Ascending aorta (tissue), 2 donors: ENCODE data around the gene LYST. TPM values are rescaled to one million over a fixed set of nuclear protein-coding genes. Genes with fewer than 3 reads are reported as not detected.
"Not testable (repeated sequence)": the region's sequence is repeated elsewhere in the genome, so short reads cannot be mapped to it uniquely, and the experiment has no call there.

Source experiments
- DNase-seq, 2 donors: peaks; one replicate each; pipeline ENCODE4 v3.0.0-alpha.2; 2019; ENCODE audit warnings: low spot score in 2 of 2
- H3K27ac ChIP-seq, 2 donors: fragments of 200-600 bp; sonication (generic); one replicate each; pipeline ENCODE4 v1.5.1; 2016 to 2017; ENCODE audit warnings: mild to moderate bottlenecking in 1 of 2
- H3K27me3 ChIP-seq: fragments of 200-600 bp; sonication (generic); one replicate; pipeline ENCODE4 v1.5.1; 2017
- H3K36me3 ChIP-seq, 2 donors: fragments of 200-600 bp; sonication (generic); one replicate each; pipeline ENCODE4 v1.5.1; 2016
- H3K4me1 ChIP-seq, 2 donors: fragments of 200-600 bp; sonication (generic); one replicate each; pipeline ENCODE4 v1.5.1; 2016 to 2017; ENCODE audit warnings: mild to moderate bottlenecking in 1 of 2
- H3K4me3 ChIP-seq, 2 donors: fragments of 200-600 bp; sonication (generic); one replicate each; pipeline ENCODE4 v1.5.1; 2016 to 2017; ENCODE audit warnings: mild to moderate bottlenecking in 1 of 2
- H3K9me3 ChIP-seq, 2 donors: fragments of 200-600 bp; sonication (generic); one replicate each; pipeline ENCODE4 v1.5.1; 2016
- intact Hi-C: fragments of 100-400 bp; cut with DNase I; formaldehyde crosslinking; loops from one replicate; pipeline ENCODE4 v1.15.1; 2023
- total RNA-seq: library from RNA; depleted of rRNA; stranded (reverse); fragments of >200 nt; gene quantifications from one replicate; pipeline ENCODE4 v1.1.0, GENCODE V29; 2016
- TF ChIP-seq, protein P1 (sequence below), 3 experiments: fragments of 200-600 bp in 2 of 3; fragments of 450-650 bp in 1 of 3; sonication (generic) in 2 of 3; IDR thresholded peaks; one replicate each; pipeline ENCODE4 v1.5.1; 2016 to 2019; ENCODE audit warnings: antibody characterized with exemption in 3 of 3, mild to moderate bottlenecking in 1 of 3, moderate library complexity in 1 of 3

Gene LYST
- total RNA-seq, 1 donor from 2014 or later: 169 TPM

DNA sequence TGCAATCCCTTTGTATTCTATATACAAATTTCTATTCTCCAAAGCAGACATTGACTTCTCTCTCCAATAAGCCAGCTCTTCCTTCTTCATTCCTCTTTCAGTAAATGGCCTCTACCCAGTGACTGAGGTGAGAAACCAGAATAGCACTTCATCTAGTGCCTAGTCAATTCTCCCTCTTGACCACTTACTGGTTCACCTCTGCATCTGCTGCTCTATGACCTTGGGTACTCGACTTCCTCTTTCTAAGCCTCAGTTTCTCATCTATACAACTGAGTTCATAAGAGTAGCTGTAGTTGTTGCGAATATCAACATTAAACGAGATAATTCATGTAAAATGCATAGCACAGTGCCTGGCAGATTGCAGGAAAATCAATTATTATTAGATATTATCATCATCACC is 12.4 kb downstream of the LYST start:
- H3K4me1 ChIP-seq: peaks cover 0 to 4% of the 10 kb centered on the region in 2 donors
- no peak overlapping the region for H3K4me3 ChIP-seq
- no peaks in the 10 kb centered on the region for H3K27me3 ChIP-seq
- DNase-seq: no peak
- no peaks in the 10 kb centered on the region for H3K36me3 ChIP-seq
- intact Hi-C loops: no loop called here
- TF ChIP-seq, protein P1, sequence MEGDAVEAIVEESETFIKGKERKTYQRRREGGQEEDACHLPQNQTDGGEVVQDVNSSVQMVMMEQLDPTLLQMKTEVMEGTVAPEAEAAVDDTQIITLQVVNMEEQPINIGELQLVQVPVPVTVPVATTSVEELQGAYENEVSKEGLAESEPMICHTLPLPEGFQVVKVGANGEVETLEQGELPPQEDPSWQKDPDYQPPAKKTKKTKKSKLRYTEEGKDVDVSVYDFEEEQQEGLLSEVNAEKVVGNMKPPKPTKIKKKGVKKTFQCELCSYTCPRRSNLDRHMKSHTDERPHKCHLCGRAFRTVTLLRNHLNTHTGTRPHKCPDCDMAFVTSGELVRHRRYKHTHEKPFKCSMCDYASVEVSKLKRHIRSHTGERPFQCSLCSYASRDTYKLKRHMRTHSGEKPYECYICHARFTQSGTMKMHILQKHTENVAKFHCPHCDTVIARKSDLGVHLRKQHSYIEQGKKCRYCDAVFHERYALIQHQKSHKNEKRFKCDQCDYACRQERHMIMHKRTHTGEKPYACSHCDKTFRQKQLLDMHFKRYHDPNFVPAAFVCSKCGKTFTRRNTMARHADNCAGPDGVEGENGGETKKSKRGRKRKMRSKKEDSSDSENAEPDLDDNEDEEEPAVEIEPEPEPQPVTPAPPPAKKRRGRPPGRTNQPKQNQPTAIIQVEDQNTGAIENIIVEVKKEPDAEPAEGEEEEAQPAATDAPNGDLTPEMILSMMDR (IDR thresholded peaks at IDR 0.05): no peak
- H3K9me3 ChIP-seq: no peaks in the 10 kb centered on the region
- H3K27ac ChIP-seq: no peak overlapping the region

DNA sequence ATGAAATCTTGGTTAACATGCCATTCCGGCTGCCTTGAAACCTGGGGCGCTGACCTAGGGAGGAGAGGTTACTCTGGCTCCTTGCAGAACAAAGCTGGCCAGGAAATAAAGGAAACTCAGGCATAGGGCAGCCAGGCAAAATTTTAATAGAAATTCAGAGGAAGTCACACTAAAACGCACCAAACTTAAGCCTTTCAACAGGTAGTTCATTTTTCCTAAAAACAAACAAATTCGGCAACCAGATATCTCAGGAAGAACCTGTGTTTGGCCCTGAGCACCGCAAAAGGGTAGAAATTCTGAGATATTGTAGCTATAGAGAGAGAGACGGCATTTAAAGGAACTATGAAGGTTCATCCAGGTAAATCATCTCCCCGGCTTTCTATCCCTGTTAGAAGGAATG is 13.1 kb downstream of the LYST start:
- Histone ChIP-seq H3K27me3 (no peaks in the 10 kb centered on the region), H3K36me3 (no peaks in the 10 kb centered on the region), H3K4me1 (peaks cover 0 to 4% of the 10 kb centered on the region in 2 donors), H3K4me3 (no peak overlapping the region), H3K9me3 (no peaks in the 10 kb centered on the region), H3K27ac (no peak overlapping the region)
- TF ChIP-seq, protein P1 (IDR thresholded peaks at IDR 0.05): no peak
- intact Hi-C loops: no loop called here
- no peak for DNase-seq

DNA sequence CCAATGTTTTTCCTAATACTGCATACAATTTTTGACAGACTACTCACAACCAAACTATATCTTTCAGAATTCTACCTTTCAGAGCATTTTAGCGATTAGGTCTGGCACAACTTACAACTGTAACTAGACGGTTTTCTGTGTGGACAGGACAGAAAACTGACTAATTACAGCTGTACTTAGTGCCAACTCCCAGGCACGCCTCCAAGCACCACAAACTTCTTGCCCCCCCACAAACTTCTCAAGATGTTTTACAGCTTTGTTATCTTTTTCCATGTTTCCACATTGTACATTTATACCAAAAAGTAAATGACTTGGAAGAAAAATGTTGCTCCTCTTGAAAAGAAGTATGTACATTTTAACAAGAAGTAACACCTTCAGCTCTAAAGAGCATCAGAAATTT is 13.8 kb downstream of the LYST start:
- Histone ChIP-seq H3K27ac (no peak overlapping the region), H3K4me3 (no peak overlapping the region), H3K9me3 (no peaks in the 10 kb centered on the region), H3K4me1 (peaks cover 0 to 4% of the 10 kb centered on the region in 2 donors), H3K36me3 (no peaks in the 10 kb centered on the region), H3K27me3 (no peaks in the 10 kb centered on the region)
- intact Hi-C loops: no loop called here
- DNase-seq: no peak
- TF ChIP-seq, protein P1 (IDR thresholded peaks at IDR 0.05): no peak

DNA sequence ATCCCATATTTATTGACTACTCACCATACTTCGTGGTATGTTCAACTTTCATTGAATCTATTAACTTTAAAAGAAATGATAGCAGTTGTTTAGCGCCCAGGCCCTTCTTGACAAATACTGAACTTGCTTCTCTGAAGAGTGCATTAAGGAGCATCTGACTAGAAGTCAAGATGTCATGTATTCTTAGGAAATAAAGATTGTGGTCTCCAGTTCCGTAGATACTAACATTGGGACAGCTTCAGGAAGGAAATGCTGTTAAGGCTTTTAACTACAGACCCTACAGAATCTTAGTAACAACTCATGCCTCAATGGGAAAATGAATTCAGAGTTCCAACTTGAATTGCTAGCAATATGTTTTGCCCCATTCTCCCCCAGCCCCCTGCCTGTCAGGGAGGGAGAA is 14.8 kb downstream of the LYST start:
- Histone ChIP-seq H3K9me3 (peaks cover 0 to 2% of the 10 kb centered on the region in 2 donors), H3K27me3 (no peaks in the 10 kb centered on the region), H3K4me3 (no peak overlapping the region), H3K4me1 (peaks cover 0 to 4% of the 10 kb centered on the region in 2 donors), H3K27ac (no peak overlapping the region), H3K36me3 (no peaks in the 10 kb centered on the region)
- intact Hi-C loops: no loop called here
- TF ChIP-seq, protein P1 (IDR thresholded peaks at IDR 0.05): no peak
- no peak for DNase-seq

DNA sequence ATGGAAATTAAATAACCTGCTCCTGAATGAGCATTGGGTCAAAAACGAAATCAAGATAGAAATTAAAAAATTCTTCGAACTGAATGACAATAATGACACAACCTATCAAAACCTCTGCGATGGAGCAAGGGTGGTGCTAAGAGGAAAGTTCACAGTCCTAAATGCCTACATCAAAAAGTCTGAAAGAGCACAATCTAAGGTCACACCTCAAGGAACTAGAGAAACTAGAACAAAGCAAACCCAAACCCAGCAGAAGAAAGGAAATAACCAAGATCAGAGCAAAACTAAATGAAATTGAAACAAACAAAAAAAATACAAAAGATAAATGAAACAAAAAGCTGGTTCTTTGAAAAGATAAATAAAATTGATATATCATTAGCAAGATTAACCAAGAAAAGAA is 18.5 kb downstream of the LYST start:
- H3K27me3 ChIP-seq, intact Hi-C loops, H3K27ac ChIP-seq, H3K36me3 ChIP-seq, H3K9me3 ChIP-seq, H3K4me3 ChIP-seq, DNase-seq: not testable (repeated sequence)
- peaks cover 3 to 14% of the 10 kb centered on the region in 2 donors for H3K4me1 ChIP-seq

DNA sequence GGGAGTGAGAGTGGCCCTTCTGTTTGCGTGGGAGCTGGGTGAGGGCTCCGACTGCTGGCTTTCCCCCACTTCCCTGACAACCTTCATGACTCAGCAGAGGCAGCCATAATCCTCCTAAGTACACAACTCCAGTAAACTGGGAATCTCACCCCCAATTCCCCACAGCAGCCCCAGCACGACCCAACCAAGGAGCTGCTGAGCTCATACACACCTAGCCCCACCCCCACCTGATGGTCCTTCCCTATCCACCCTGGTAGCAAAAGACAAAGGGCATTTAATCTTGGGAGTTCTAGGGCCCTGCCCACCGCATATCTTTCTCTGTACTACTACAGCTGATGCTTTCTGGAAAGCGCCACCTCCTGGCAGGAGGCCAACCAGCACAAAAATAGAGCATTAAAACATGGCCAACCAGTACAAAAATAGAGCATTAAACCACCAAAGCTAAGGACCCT is 21.0 kb downstream of the LYST start:
- intact Hi-C loops, DNase-seq, H3K4me3 ChIP-seq, H3K4me1 ChIP-seq, H3K9me3 ChIP-seq, H3K27me3 ChIP-seq, H3K36me3 ChIP-seq: not testable (repeated sequence)
- H3K27ac ChIP-seq: peak overlapping the region in 1 of 2 donors; percentile 3

DNA sequence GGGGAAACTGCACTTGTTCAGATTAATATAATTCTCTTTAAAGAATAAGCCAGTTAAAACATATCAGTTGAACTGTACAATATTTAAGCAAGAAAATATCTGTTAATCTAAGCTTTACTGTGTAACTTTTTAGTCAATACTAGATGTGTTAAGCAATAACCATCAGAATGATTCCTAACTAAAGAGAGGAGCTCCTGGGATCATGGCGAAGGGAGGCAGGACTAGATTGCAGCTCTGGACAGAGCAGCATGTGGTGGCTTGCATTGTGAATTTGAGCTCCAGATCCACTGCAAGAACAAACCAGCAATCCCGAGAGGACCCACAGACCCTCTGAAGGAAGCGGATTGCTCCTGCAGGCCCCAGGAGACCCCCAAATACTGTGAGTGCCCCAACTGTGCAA is 21.9 kb downstream of the LYST start:
- Histone ChIP-seq H3K36me3 (no peaks in the 10 kb centered on the region), H3K4me1 (peaks cover 3 to 10% of the 10 kb centered on the region in 2 donors), H3K9me3 (peaks cover 0 to 6% of the 10 kb centered on the region in 2 donors), H3K4me3 (no peak overlapping the region), H3K27me3 (no peaks in the 10 kb centered on the region), H3K27ac (no peak overlapping the region)
- TF ChIP-seq, protein P1 (IDR thresholded peaks at IDR 0.05): no peak
- DNase-seq: no peak
- intact Hi-C loops: no loop called here
